Psoas muscle (tissue), 8 donors: ENCODE data around the gene PNPLA5. TPM values are rescaled to one million over a fixed set of nuclear protein-coding genes. Genes with fewer than 3 reads are reported as not detected.
A peak's percentile ranks its signal among the peaks of the same experiment; 100 is the strongest.

Experiments used
- ATAC-seq, 4 donors: fragments of 200-7000 bp; cut with Tn5 transposase; one replicate each; pipeline ENCODE4 v1.9.1; 2020; ENCODE audit warnings: moderate library complexity in 3 of 4, mild to moderate bottlenecking in 2 of 4
- DNase-seq, 2 donors: peaks; one replicate each; pipeline ENCODE4 v3.0.0-alpha.2; 2020
- H3K27ac ChIP-seq: fragments of 200-600 bp; one replicate; pipeline ENCODE4 v1.8.0; 2022
- H3K27me3 ChIP-seq, 3 donors: fragments of 200-600 bp in 1 of 3; one replicate each; pipeline versions ENCODE4 v1.6.1 to v1.8.0; 2013 to 2022; ENCODE audit warnings: low read length in 2 of 3, mild to moderate bottlenecking in 2 of 3, moderate library complexity in 1 of 3; ENCODE audit not compliant: insufficient read depth in 3 of 3
- H3K36me3 ChIP-seq, 2 donors: fragments of 200-600 bp in 1 of 2; one replicate each; pipeline versions ENCODE4 v1.6.1 to v1.8.0; 2013 to 2022; ENCODE audit warnings: low read depth in 1 of 2, mild to moderate bottlenecking in 1 of 2, moderate library complexity in 1 of 2; ENCODE audit not compliant: insufficient read depth in 1 of 2
- H3K4me1 ChIP-seq: fragments of 200-600 bp; one replicate; pipeline ENCODE4 v1.8.0; 2022
- H3K4me3 ChIP-seq: fragments of 200-600 bp; one replicate; pipeline ENCODE4 v1.8.0; 2022; ENCODE audit warnings: mild to moderate bottlenecking
- H3K9me3 ChIP-seq: fragments of 200-600 bp; one replicate; pipeline ENCODE4 v1.8.0; 2022
- CTCF ChIP-seq: fragments of 200-600 bp; IDR thresholded peaks from one replicate; pipeline ENCODE4 v1.8.0; 2022; ENCODE audit warnings: antibody characterized with exemption
- WGBS, 3 donors: extraction: QIAGEN DNeasy Blood & Tissue Kit; methylation state at CpG; one replicate each; pipeline versions ENCODE4 v1.1.6 to v1.1.7; 2013; 5-methylcytosine and 5-hydroxymethylcytosine counted together
- intact Hi-C, 2 donors: fragments of 100-400 bp; cut with DNase I; formaldehyde crosslinking; loops; one replicate each; pipeline versions ENCODE4 v1.11.0 to v1.14.2; 2022
- polyA plus RNA-seq, 3 donors: library from polyadenylated mRNA; stranded (reverse); fragments of 200-250 nt; gene quantifications; one replicate each; pipeline ENCODE4 v1.2.3, GENCODE V29; 2013
- total RNA-seq, 4 donors: library from RNA; stranded (reverse); fragmentation: NEBNext Ultra II Directional in 2 of 4; extraction: Animal tissue kit (Norgen Biotek cat#: 25700) in 2 of 4; gene quantifications; one replicate each; pipeline versions ENCODE4 v1.2.1 to v1.2.4, GENCODE V29; 2021 to 2023
- donor health status: healthy with polysubstance abuse.
- donor health status: DM: no; HTN: no; CAD: no; lungs with moderate emphysema.
- donor health status: Bipolar disorder and iron deficiency.
- donor health status: healthy.
- donor health status: DM: yes; HTN: yes; CAD: no.
- donor health status: DM: no; HTN: no; CAD: no.
- donor health status: DM: no; HTN: no; CAD: no.
- donor health status: DM: yes; HTN: yes; CAD: no.

The PNPLA5 gene
- total and polyA plus RNA-seq, 7 donors = 0.01 to 0.18 TPM; not detected in 5

GRCh38 chr22:43882122-43882767, 9.6 kb downstream of the PNPLA5 start:
- H3K27me3 ChIP-seq = peaks cover 0 to 39% (median 0%) of the 10 kb centered on the region in 3 donors
- no peaks in the 10 kb centered on the region for H3K9me3 ChIP-seq
- DNase-seq = peak in 1 of 2 donors; percentile 8
- WGBS, 3 donors = 81 to 89% (median 85%) methylated on average over 9 of the region's 9 CpGs
- H3K4me1 ChIP-seq = no peaks in the 10 kb centered on the region
- no peak overlapping the region for H3K4me3 ChIP-seq
- no peak for TF ChIP-seq CTCF
- H3K36me3 ChIP-seq = no peaks in the 10 kb centered on the region
- intact Hi-C loops = no loop called here
- no peak overlapping the region for H3K27ac ChIP-seq
- no peak for ATAC-seq

- Histone ChIP-seq H3K4me3 (no peak overlapping the region), H3K36me3 (no peaks in the 10 kb centered on the region), H3K27ac (no peak overlapping the region), H3K4me1 (no peaks in the 10 kb centered on the region), H3K9me3 (no peaks in the 10 kb centered on the region), H3K27me3 (peaks cover 0 to 39% (median 2%) of the 10 kb centered on the region in 3 donors)
- ATAC-seq (no peak), DNase-seq (peak in 1 of 2 donors; percentile 43)
- TF ChIP-seq CTCF = no peak
- intact Hi-C loops = no loop called here
- 74 to 81% (median 76%) methylated on average over 17 to 19 of the region's 19 CpGs for WGBS, 3 donors
Measured at GRCh38 chr22:43881091-43882061, 10.4 kb downstream of the PNPLA5 start.

GRCh38 chr22:43880541-43880991, 11.2 kb downstream of the PNPLA5 start:
- Histone ChIP-seq H3K27ac (no peak overlapping the region), H3K4me1 (no peaks in the 10 kb centered on the region), H3K9me3 (no peaks in the 10 kb centered on the region), H3K4me3 (no peak overlapping the region), H3K27me3 (peaks cover 0 to 39% (median 5%) of the 10 kb centered on the region in 3 donors), H3K36me3 (no peaks in the 10 kb centered on the region)
- DNase-seq (peak in 1 of 2 donors; percentile 28), ATAC-seq (no peak)
- no peak for TF ChIP-seq CTCF
- 80 to 82% (median 80%) methylated on average over 15 of the region's 15 CpGs for WGBS, 3 donors
- intact Hi-C loops = no loop called here

- ATAC-seq = no peak
- intact Hi-C loops = no loop called here
- no peak for TF ChIP-seq CTCF
- Histone ChIP-seq H3K27me3 (peaks cover 0 to 42% (median 5%) of the 10 kb centered on the region in 3 donors), H3K36me3 (no peaks in the 10 kb centered on the region), H3K27ac (no peak overlapping the region), H3K9me3 (no peaks in the 10 kb centered on the region), H3K4me1 (no peaks in the 10 kb centered on the region), H3K4me3 (no peak overlapping the region)
- WGBS, 3 donors = 76 to 80% (median 77%) methylated on average over 14 of the region's 14 CpGs
- DNase-seq = peak in 1 of 2 donors; percentile 25
Measured at GRCh38 chr22:43879901-43880540, 11.8 kb downstream of the PNPLA5 start.
